HG03457 (cell line): ENCODE data around the gene PDCD2L.
"Not testable (repeated sequence)": the region's sequence is repeated elsewhere in the genome, so short reads cannot be mapped to it uniquely, and the experiment has no call there.

Source experiments
- ATAC-seq: cut with Tn5 transposase; IDR thresholded peaks from one replicate; pipeline ENCODE4 v1.9.1; 2021; ENCODE audit warnings: moderate number of reproducible peaks; ENCODE audit not compliant: unreplicated experiment

PDCD2L gene

GRCh38 chr19:34373601-34374288 lies 30.5 kb upstream of the PDCD2L start:
- no peak for ATAC-seq

GRCh38 chr19:34375598-34375997 lies 28.6 kb upstream of the PDCD2L start:
- no peak for ATAC-seq

- no peak for ATAC-seq
These were observed 23.5 kb upstream of the PDCD2L start for GRCh38 chr19:34380639-34381241.

GRCh38 chr19:34381399-34382251 lies 22.6 kb upstream of the PDCD2L start:
- no peak for ATAC-seq

- no peak for ATAC-seq
These were observed 21.7 kb upstream of the PDCD2L start for GRCh38 chr19:34382471-34382870.

- no peak for ATAC-seq
These were observed 20.6 kb upstream of the PDCD2L start for GRCh38 chr19:34383599-34383998.

- ATAC-seq, result no peak
These were observed 17.4 kb upstream of the PDCD2L start for GRCh38 chr19:34386645-34387445.

GRCh38 chr19:34387446-34387810 lies 16.8 kb upstream of the PDCD2L start:
- ATAC-seq, result no peak

GRCh38 chr19:34388745-34389144 lies 15.5 kb upstream of the PDCD2L start:
- ATAC-seq, result not testable (repeated sequence)

GRCh38 chr19:34391813-34392212 lies 12.4 kb upstream of the PDCD2L start:
- no peak for ATAC-seq

- no peak for ATAC-seq
These were observed 11.2 kb upstream of the PDCD2L start for GRCh38 chr19:34393031-34393430.

GRCh38 chr19:34393629-34394028 lies 10.6 kb upstream of the PDCD2L start:
- ATAC-seq, result no peak

- no peak for ATAC-seq
These were observed 6.3 kb upstream of the PDCD2L start for GRCh38 chr19:34397853-34398252.

- no peak for ATAC-seq
These were observed 4.3 kb upstream of the PDCD2L start for GRCh38 chr19:34399886-34400285.

- ATAC-seq, result not testable (repeated sequence)
These were observed 3.4 kb upstream of the PDCD2L start for GRCh38 chr19:34400844-34401243.

- ATAC-seq, result no peak
These were observed 2.1 kb upstream of the PDCD2L start for GRCh38 chr19:34402074-34402600.

GRCh38 chr19:34403784-34404108 lies 453 bp upstream of the PDCD2L start:
- ATAC-seq, result no peak

GRCh38 chr19:34405892-34406660 lies 1.9 kb downstream of the PDCD2L start:
- no peak for ATAC-seq

GRCh38 chr19:34408411-34408810 lies 4.2 kb downstream of the PDCD2L start:
- no peak for ATAC-seq
